Brain microvascular endothelial cell (primary cell): Measurements from ENCODE around the gene KLHL36.
"Not testable (repeated sequence)": the region's sequence is repeated elsewhere in the genome, so short reads cannot be mapped to it uniquely, and the experiment has no call there.

ENCODE experiments used
- DNase-seq: peaks from one replicate; pipeline ENCODE4 v3.0.0-alpha.2; 2020
- H3K27ac ChIP-seq: fragments of 250-450 bp; sonication (Bioruptor Pico); 2 replicates; pipeline ENCODE4 v1.5.1; 2020; ENCODE audit warnings: mild to moderate bottlenecking, moderate library complexity
- H3K27me3 ChIP-seq: fragments of 250-450 bp; sonication (Bioruptor Pico); replicated peaks from 2 replicates; pipeline ENCODE4 v1.5.1; 2020; ENCODE audit warnings: mild to moderate bottlenecking
- H3K36me3 ChIP-seq: fragments of 250-450 bp; sonication (Bioruptor Pico); replicated peaks from 2 replicates; pipeline ENCODE4 v1.5.1; 2020; ENCODE audit warnings: mild to moderate bottlenecking
- H3K4me3 ChIP-seq: 2 replicates; pipeline ENCODE4 v1.5.1; 2011; ENCODE audit warnings: low read depth, mild to moderate bottlenecking, control low read depth, low read length, moderate library complexity
- CTCF ChIP-seq: IDR thresholded peaks from 2 replicates; pipeline ENCODE4 v1.5.1; 2011; ENCODE audit warnings: low read depth, mild to moderate bottlenecking, moderate library complexity, low read length, control low read depth, inconsistent platforms; ENCODE audit errors: missing control alignments
- in situ Hi-C: cut with HindIII; loops from 2 replicates; pipeline ENCODE4 v1.10.0; 2017; ENCODE audit warnings: low sequenced_read_pairs, low pct_ligation_motif_present

Gene KLHL36

GRCh38 chr16:84689111-84689510 is 40.8 kb downstream of the KLHL36 start:
- in situ Hi-C loops: no loop called here
- no peak for TF ChIP-seq CTCF
- H3K36me3 ChIP-seq: no peaks in the 10 kb centered on the region
- peak; percentile 89 for DNase-seq
- no peak overlapping the region for H3K4me3 ChIP-seq
- H3K27me3 ChIP-seq: no peaks in the 10 kb centered on the region
- peak overlapping the region; percentile 61 for H3K27ac ChIP-seq

DNA sequence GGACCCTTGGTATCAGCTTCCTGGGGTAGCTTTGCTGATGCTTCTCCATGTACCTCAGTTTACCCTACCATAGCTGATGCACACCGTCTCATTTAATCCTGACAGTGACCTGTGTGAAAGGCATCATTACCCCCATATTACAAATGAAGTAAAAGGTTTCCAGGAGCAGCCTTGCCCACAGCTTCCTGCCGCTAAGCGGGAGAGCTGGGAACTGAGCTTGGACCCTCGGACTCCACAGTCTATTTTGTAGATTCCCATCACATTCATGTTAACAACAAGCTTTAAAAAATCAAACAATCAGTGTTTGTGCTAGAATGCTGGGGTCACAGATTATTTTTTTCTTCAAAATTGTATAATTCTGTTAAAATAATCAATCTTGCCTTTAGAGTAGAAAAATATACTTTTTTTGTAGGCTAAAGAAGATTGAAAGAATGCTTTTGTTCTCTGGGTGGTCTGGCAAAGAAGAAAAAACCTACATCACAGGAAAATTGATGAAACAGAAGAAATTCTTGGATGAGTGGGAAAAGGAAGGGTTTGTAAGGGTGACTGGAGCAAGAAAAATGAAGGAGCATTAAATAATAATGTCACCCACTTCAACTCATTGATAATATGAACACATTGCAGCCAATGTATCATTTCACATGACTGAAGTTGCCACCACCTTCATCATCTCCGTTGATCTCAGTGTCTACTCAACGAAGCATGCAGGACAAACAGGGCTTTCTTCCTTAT is 41.9 kb downstream of the KLHL36 start:
- in situ Hi-C loops: no loop called here

GRCh38 chr16:84692451-84693214 is 44.3 kb downstream of the KLHL36 start:
- TF ChIP-seq CTCF: no peak
- no peak for DNase-seq
- no peak overlapping the region for H3K4me3 ChIP-seq
- H3K36me3 ChIP-seq: no peaks in the 10 kb centered on the region
- no peak overlapping the region for H3K27ac ChIP-seq
- in situ Hi-C loops: no loop called here
- no peaks in the 10 kb centered on the region for H3K27me3 ChIP-seq

More for the DNA sequence above, 41.9 kb downstream of the KLHL36 start:
- Histone ChIP-seq H3K4me3 (no peak overlapping the region), H3K27me3 (no peaks in the 10 kb centered on the region), H3K36me3 (no peaks in the 10 kb centered on the region), H3K27ac (no peak overlapping the region)
- DNase-seq: no peak
- TF ChIP-seq CTCF: no peak

DNA sequence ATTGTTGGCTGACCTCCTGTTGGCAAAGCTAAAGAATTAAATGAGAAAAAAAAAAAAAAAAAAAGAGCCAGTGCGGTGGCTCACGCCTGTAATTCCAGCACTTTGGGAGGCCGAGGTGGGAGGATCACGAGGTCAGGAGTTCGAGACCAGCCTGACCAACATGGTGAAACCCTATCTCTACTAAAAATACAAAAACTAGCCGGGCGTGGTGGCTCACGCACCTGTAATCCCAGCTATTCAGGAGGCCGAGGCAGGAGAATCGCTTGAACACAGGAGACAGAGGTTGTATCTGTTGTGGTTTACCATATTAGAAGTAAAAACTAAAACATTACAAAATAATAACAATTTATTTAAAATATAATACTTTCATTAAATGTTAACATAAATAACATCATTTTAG is 45.6 kb downstream of the KLHL36 start:
- H3K4me3 ChIP-seq, H3K27ac ChIP-seq, in situ Hi-C loops, H3K36me3 ChIP-seq, H3K27me3 ChIP-seq, DNase-seq: not testable (repeated sequence)

GRCh38 chr16:84694980-84695379 is 46.7 kb downstream of the KLHL36 start:
- no peak for DNase-seq
- in situ Hi-C loops: no loop called here
- no peak for TF ChIP-seq CTCF
- no peak overlapping the region for H3K27ac ChIP-seq
- no peaks in the 10 kb centered on the region for H3K36me3 ChIP-seq
- no peak overlapping the region for H3K4me3 ChIP-seq
- no peaks in the 10 kb centered on the region for H3K27me3 ChIP-seq

DNA sequence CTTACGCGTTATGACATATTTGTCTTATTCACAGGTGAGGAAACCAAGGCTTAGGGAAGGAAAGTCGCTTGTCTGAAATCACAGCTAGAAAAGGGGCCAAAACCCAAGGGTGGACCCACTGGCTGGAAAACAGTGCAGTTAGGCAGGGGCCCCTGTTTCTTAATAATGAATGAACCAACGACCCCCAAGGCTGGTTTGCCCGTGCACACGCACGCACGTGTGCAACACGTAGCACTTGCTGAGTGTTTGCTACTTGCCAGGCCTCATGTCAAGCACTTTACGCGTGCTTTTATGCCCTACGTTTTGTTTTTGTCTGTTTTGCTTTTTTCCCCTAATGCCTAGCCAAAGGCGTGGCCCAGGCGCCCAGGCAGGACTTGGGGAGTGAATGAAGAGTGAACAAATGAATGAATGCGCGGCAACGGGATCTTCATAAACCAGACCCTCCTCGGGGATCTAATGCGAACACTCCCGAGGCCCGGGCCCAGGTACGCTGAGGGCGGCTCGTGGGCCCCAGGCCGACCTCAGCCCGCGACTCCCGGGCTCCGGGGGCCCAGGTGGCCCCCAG is 50.9 kb downstream of the KLHL36 start:
- H3K27me3 ChIP-seq: no peaks in the 10 kb centered on the region
- H3K27ac ChIP-seq: no peak overlapping the region
- DNase-seq: no peak
- in situ Hi-C loops: no loop called here
- H3K4me3 ChIP-seq: peak overlapping the region; percentile 87
- TF ChIP-seq CTCF: no peak
- no peaks in the 10 kb centered on the region for H3K36me3 ChIP-seq
